Endothelial cell of umbilical vein (primary cell): ENCODE results near the gene ITGA11. TPM values are rescaled to one million over a fixed set of nuclear protein-coding genes. Genes with fewer than 3 reads are reported as not detected.

Experiments
- BruUV-seq: library from RNA; stranded (reverse); fragments of 400-500 nt; replicated peaks from 2 replicates; lab custom pipeline; 2021; lab: Mats Ljungman, UMichigan
- CTCF ChIA-PET: fragments of 300-600, 350-600 bp; sonication (Branson Sonifier 250); formaldehyde crosslinking; loops from one replicate; lab custom pipeline; 2021; ENCODE audit warnings: antibody characterized with exemption, inconsistent platforms; lab: Charles Lee
- POLR2A ChIA-PET: fragments of 300-600, 350-600 bp; sonication (Branson Sonifier 250); formaldehyde crosslinking; loops from one replicate; lab custom pipeline; 2021; ENCODE audit warnings: antibody characterized with exemption, inconsistent platforms; lab: Charles Lee
- DNase-seq: peaks from one replicate; pipeline ENCODE4 v3.0.0-alpha.2; 2011; ENCODE audit warnings: low read depth, low spot score
- FAIRE-seq: peaks from 2 replicates; lab custom pipeline; 2011; peaks lifted over from hg19 to GRCh38; lab: Jason Lieb, UNC
- H2AFZ ChIP-seq: 2 replicates; pipeline ENCODE4 v1.6.0; 2012; ENCODE audit warnings: low read depth, low read length, control low read depth, inconsistent platforms
- H3K27ac ChIP-seq: 2 replicates; pipeline ENCODE4 v1.5.1; 2011; ENCODE audit warnings: low read depth, mild to moderate bottlenecking, control low read depth, low read length, moderate library complexity; ENCODE audit not compliant: insufficient read depth
- H3K27me3 ChIP-seq, 2 experiments: 2 replicates each; pipeline versions ENCODE4 v1.6.0 to v1.6.1; 2011; ENCODE audit warnings: low read length in 2 of 2, mixed read lengths in 1 of 2; ENCODE audit not compliant: control insufficient read depth in 2 of 2, insufficient read depth in 2 of 2
- H3K36me3 ChIP-seq, 2 experiments: 2 replicates in 1 of 2; 3 replicates in 1 of 2; pipeline ENCODE4 v1.5.1; 2011; ENCODE audit warnings: low read length in 2 of 2, mild to moderate bottlenecking in 1 of 2, moderate library complexity in 1 of 2; ENCODE audit not compliant: control insufficient read depth in 2 of 2, insufficient read depth in 2 of 2; ENCODE audit errors: extremely low read depth in 1 of 2
- H3K4me1 ChIP-seq: 3 replicates; pipeline ENCODE4 v1.5.1; 2011; ENCODE audit warnings: mild to moderate bottlenecking, low read length; ENCODE audit not compliant: control insufficient read depth, insufficient read depth; ENCODE audit errors: extremely low read depth
- H3K4me2 ChIP-seq: 2 replicates; pipeline ENCODE4 v1.6.1; 2011; ENCODE audit warnings: low read length, control low read depth, mixed read lengths; ENCODE audit not compliant: insufficient read depth
- H3K4me3 ChIP-seq, 3 experiments: fragments of 200-600 bp in 1 of 3; sonication (generic), shearing (Covaris generic) in 1 of 3; replicated peaks in 1 of 3; 2 replicates each; pipeline ENCODE4 v1.5.1; 2011 to 2016; ENCODE audit warnings: control low read depth in 3 of 3, low read length in 3 of 3, mild to moderate bottlenecking in 2 of 3, inconsistent platforms in 1 of 3, low read depth in 1 of 3, moderate library complexity in 1 of 3; ENCODE audit not compliant: insufficient read depth in 1 of 3
- H3K79me2 ChIP-seq: 2 replicates; pipeline ENCODE4 v1.6.0; 2012; ENCODE audit warnings: low read length, inconsistent platforms; ENCODE audit not compliant: control insufficient read depth, insufficient read depth
- H3K9ac ChIP-seq: replicated peaks from 2 replicates; pipeline ENCODE3; 2011; ENCODE audit warnings: low read length, control low read depth; ENCODE audit not compliant: insufficient read depth; ENCODE audit errors: extremely low read depth
- H3K9me1 ChIP-seq: replicated peaks from 3 replicates; pipeline ENCODE4 v1.6.0; 2011; ENCODE audit warnings: mild to moderate bottlenecking, low read length; ENCODE audit not compliant: control insufficient read depth, insufficient read depth; ENCODE audit errors: extremely low read depth
- H3K9me3 ChIP-seq: replicated peaks from 2 replicates; pipeline ENCODE4 v1.5.1; 2012; ENCODE audit warnings: low read length, inconsistent platforms; ENCODE audit not compliant: control insufficient read depth, insufficient read depth
- H4K20me1 ChIP-seq: replicated peaks from 2 replicates; pipeline ENCODE3; 2011; ENCODE audit warnings: mild to moderate bottlenecking, low read length; ENCODE audit not compliant: control insufficient read depth, insufficient read depth; ENCODE audit errors: extremely low read depth
- CTCF ChIP-seq, 2 donors: IDR thresholded peaks; 1 replicate in 1 of 2; 2 replicates in 1 of 2; pipeline ENCODE4 v1.5.1; 2011; ENCODE audit warnings: low read length in 2 of 2, mild to moderate bottlenecking in 2 of 2, moderate library complexity in 2 of 2, control low read depth in 1 of 2, inconsistent platforms in 1 of 2, low read depth in 1 of 2; ENCODE audit not compliant: insufficient read depth in 1 of 2; ENCODE audit errors: extremely low read depth in 1 of 2
- EZH2 ChIP-seq: IDR thresholded peaks from 2 replicates; pipeline ENCODE4 v1.6.1; 2012; ENCODE audit warnings: borderline replicate concordance, low read depth, mild to moderate bottlenecking, moderate library complexity, low read length, inconsistent platforms; ENCODE audit not compliant: severe bottlenecking
- FOS ChIP-seq: IDR thresholded peaks from 2 replicates; pipeline ENCODE4 v1.6.1; 2011; ENCODE audit warnings: mild to moderate bottlenecking, low read length, moderate library complexity, borderline replicate concordance; ENCODE audit not compliant: insufficient read depth
- GATA2 ChIP-seq: IDR thresholded peaks from 2 replicates; pipeline ENCODE4 v1.7.0; 2011; ENCODE audit warnings: low read depth, mild to moderate bottlenecking, moderate library complexity, mixed read lengths, low read length; ENCODE audit not compliant: insufficient read length, insufficient read depth
- JUN ChIP-seq: IDR thresholded peaks from 2 replicates; pipeline ENCODE4 v1.6.1; 2011; ENCODE audit warnings: borderline replicate concordance, low read depth; ENCODE audit not compliant: insufficient read length, insufficient read depth
- MYC ChIP-seq: IDR thresholded peaks from one replicate; pipeline ENCODE4 v1.6.1; 2011; ENCODE audit warnings: mild to moderate bottlenecking, low read depth, low read length
- POLR2A ChIP-seq: IDR thresholded peaks from 2 replicates; pipeline ENCODE4 v1.6.1; 2012; ENCODE audit warnings: low read depth, mild to moderate bottlenecking, control low read depth, low read length
- POLR2AphosphoS5 ChIP-seq: IDR thresholded peaks from 2 replicates; pipeline ENCODE4 v1.6.1; 2012; ENCODE audit warnings: low read depth, mild to moderate bottlenecking, control low read depth, low read length, moderate library complexity; ENCODE audit not compliant: insufficient read depth
- dilution Hi-C: fragments of 300-500 bp; cut with MboI; formaldehyde crosslinking; loops from one replicate; pipeline ENCODE4 v1.15.0; 2019; ENCODE audit warnings: low sequenced_read_pairs; ENCODE audit not compliant: extremely low pct_ligation_motif_present
- intact Hi-C: fragments of 100-400 bp; cut with micrococcal nuclease; formaldehyde crosslinking; loops from one replicate; pipeline ENCODE4 v1.10.0; 2022
- polyA plus RNA-seq, 4 experiments: library from polyadenylated mRNA; depleted of rRNA in 3 of 4; stranded (reverse) in 3 of 4; unstranded in 1 of 4; fragments of >200 nt; gene quantifications; 2 replicates each; pipeline versions ENCODE4 v1.2.1 to v1.2.3, GENCODE V29; 2011 to 2012; ENCODE audit warnings: missing spikeins in 1 of 4
- total RNA-seq: library from RNA; stranded (reverse); gene quantifications from 2 replicates; pipeline ENCODE4 v1.2.3, GENCODE V29; 2021
- TF ChIP-seq, protein P1 (sequence below): IDR thresholded peaks from 2 replicates; pipeline ENCODE4 v1.6.1; 2011; ENCODE audit not compliant: insufficient read depth, insufficient read length

The ITGA11 gene
- total and polyA plus RNA-seq, 2 donors (not counting 3 experiments of a cell fraction or from before 2014, with no cell fraction given), result 0.18 to 1.0 TPM

- CTCF ChIA-PET, result interaction anchor here (1.1 to 1.6 kb wide), 7 partner anchors 13 to 230 kb away, joined by 3 to 5 read pairs (median 4); no protein-coding TSS in a partner anchor
Measured at GRCh38 chr15:68319997-68320396, 112.0 kb downstream of the ITGA11 start.

DNA sequence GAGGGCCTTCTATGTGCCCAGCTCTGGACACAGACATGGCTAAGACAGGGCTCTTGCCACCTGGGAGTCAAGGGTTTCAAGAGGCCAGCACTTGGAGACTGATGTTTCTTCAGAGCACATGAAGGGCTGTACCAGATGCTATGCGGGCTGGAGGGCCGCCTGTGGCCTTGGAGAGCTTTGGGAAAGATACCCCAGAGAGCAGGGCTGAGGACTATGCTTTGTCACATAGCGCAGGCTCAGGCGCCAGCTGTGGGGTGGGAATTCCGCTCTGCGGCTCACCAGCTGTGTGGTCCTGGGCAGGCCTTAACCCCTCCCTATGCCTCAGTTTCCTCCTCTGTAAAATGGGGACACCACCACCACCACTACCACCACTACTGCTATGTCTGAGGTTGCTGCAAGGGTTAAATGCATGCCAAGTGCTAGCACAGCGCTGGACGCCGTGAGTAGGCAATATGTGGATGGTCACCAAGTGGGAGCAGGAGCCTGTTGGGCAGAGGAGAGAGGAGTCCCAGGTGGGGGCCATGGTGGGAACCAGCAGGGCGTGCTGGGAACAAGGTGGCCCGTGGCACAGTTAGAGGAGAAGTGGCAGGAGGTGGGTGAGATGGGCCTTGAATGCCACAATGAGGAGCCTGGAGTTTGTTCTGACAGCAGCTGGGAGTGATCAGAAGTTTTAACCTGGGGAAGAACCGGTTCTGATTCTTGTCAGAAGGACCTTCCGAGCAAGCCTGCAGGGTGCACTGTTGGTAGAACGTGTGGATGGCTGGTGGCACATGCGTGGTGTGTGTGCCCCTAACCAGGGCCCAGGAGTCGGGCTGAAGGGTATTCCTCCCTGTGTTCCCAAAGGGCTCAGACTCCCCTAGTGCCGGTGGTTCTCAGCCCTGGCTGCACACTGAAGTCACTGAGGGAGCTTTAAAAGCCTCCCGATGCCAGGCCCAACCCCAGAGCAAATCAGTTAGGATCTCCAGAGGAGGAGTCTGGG, 112.7 kb downstream of the ITGA11 start:
- dilution Hi-C loops, result no loop called here
- H3K79me2 ChIP-seq, result no peaks in the 10 kb centered on the region
- H3K9me3 ChIP-seq, result no peaks in the 10 kb centered on the region
- intact Hi-C loops, result no loop called here
- no peak overlapping the region for H3K4me3 ChIP-seq
- no TSS peak for BruUV-seq
- ChIA-PET POLR2A (no interaction called here), CTCF (interaction anchor here (0.8 to 1.6 kb wide), 7 partner anchors 13 to 231 kb away, joined by 3 to 5 read pairs (median 3); no protein-coding TSS in a partner anchor)
- TF ChIP-seq POLR2A (no peak), JUN (no peak), MYC (no peak), POLR2AphosphoS5 (no peak), CTCF (IDR thresholded peaks at IDR 0.05; ENCODE audit: extremely low read depth in 1 of 2, insufficient read depth in 1 of 2, low read depth in 1 of 2, low read length in 2 of 2) (no peak), GATA2 (no peak), EZH2 (no peak), FOS (no peak)
- TF ChIP-seq, protein P1, sequence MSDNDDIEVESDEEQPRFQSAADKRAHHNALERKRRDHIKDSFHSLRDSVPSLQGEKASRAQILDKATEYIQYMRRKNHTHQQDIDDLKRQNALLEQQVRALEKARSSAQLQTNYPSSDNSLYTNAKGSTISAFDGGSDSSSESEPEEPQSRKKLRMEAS, result no peak
- peaks cover 6% of the 10 kb centered on the region for H3K4me1 ChIP-seq
- no peak overlapping the region for H2AFZ ChIP-seq
- no peak overlapping the region for H3K27ac ChIP-seq
- H4K20me1 ChIP-seq, result no peaks in the 10 kb centered on the region
- no peak overlapping the region for H3K9ac ChIP-seq
- no peaks in the 10 kb centered on the region for H3K36me3 ChIP-seq
- no peak overlapping the region for H3K4me2 ChIP-seq
- no peaks in the 10 kb centered on the region for H3K9me1 ChIP-seq
- no peak for FAIRE-seq
- peaks cover 0 to 2% of the 10 kb centered on the region in 2 experiments for H3K27me3 ChIP-seq
- DNase-seq, result no peak

More at GRCh38 chr15:68319997-68320396, 112.0 kb downstream of the ITGA11 start:
- Histone ChIP-seq H3K4me2 (no peak overlapping the region), H3K4me1 (peaks cover 6% of the 10 kb centered on the region), H3K9ac (no peak overlapping the region), H3K27me3 (peaks cover 0 to 2% of the 10 kb centered on the region in 2 experiments), H4K20me1 (no peaks in the 10 kb centered on the region), H3K27ac (no peak overlapping the region), H3K9me3 (no peaks in the 10 kb centered on the region), H3K4me3 (no peak overlapping the region), H3K36me3 (no peaks in the 10 kb centered on the region), H3K9me1 (no peaks in the 10 kb centered on the region), H3K79me2 (no peaks in the 10 kb centered on the region), H2AFZ (no peak overlapping the region)
- FAIRE-seq (no peak), DNase-seq (no peak)
- dilution Hi-C loops (no loop called here), intact Hi-C loops (no loop called here)
- POLR2A ChIA-PET, result no interaction called here
- BruUV-seq, result no TSS peak
- no peak for TF ChIP-seq POLR2A
- no peak for TF ChIP-seq GATA2
- TF ChIP-seq FOS, result no peak
- no peak for TF ChIP-seq JUN
- TF ChIP-seq POLR2AphosphoS5, result no peak
- TF ChIP-seq, protein P1, result no peak
- no peak for TF ChIP-seq MYC
